GM18508 (cell line): ENCODE measurements around the gene UCP1.

Experiments
- ATAC-seq: cut with Tn5 transposase; IDR thresholded peaks from one replicate; pipeline ENCODE4 v1.9.1; 2021; ENCODE audit warnings: moderate number of reproducible peaks; ENCODE audit not compliant: insufficient read depth, unreplicated experiment

UCP1 gene

GRCh38 chr4:140568507-140569306 is at the start of gene UCP1:
TSS of gene UCP1 (minus strand) at chr4:140568961. CDS start at chr4:140568729, 232 bp downstream.
- no peak for ATAC-seq

- ATAC-seq, result no peak
Observed at GRCh38 chr4:140617499-140618248, 48.9 kb upstream of the UCP1 start.

GRCh38 chr4:140615451-140615850 is 46.7 kb upstream of the UCP1 start:
- no peak for ATAC-seq

- ATAC-seq, result no peak
Observed at GRCh38 chr4:140612357-140612756, 43.6 kb upstream of the UCP1 start.

- no peak for ATAC-seq
Observed at GRCh38 chr4:140611854-140612253, 43.1 kb upstream of the UCP1 start.

- ATAC-seq, result peak; percentile 85
Observed at GRCh38 chr4:140609548-140610425, 41.0 kb upstream of the UCP1 start.

- ATAC-seq, result no peak
Observed at GRCh38 chr4:140607852-140608251, 39.1 kb upstream of the UCP1 start.

- no peak for ATAC-seq
Observed at GRCh38 chr4:140604544-140604943, 35.8 kb upstream of the UCP1 start.

GRCh38 chr4:140603286-140603685 is 34.5 kb upstream of the UCP1 start:
- ATAC-seq, result no peak

GRCh38 chr4:140602714-140603113 is 34.0 kb upstream of the UCP1 start:
- no peak for ATAC-seq

- ATAC-seq, result no peak
Observed at GRCh38 chr4:140600408-140600807, 31.6 kb upstream of the UCP1 start.

- ATAC-seq, result no peak
Observed at GRCh38 chr4:140595065-140595464, 26.3 kb upstream of the UCP1 start.

- no peak for ATAC-seq
Observed at GRCh38 chr4:140584439-140584838, 15.7 kb upstream of the UCP1 start.

GRCh38 chr4:140581078-140581477 is 12.3 kb upstream of the UCP1 start:
- no peak for ATAC-seq

- ATAC-seq, result no peak
Observed at GRCh38 chr4:140579278-140579677, 10.5 kb upstream of the UCP1 start.

GRCh38 chr4:140575489-140575888 is 6.7 kb upstream of the UCP1 start:
- ATAC-seq, result no peak

- ATAC-seq, result no peak
Observed at GRCh38 chr4:140571620-140572019, 2.9 kb upstream of the UCP1 start.

- ATAC-seq, result no peak
Observed at GRCh38 chr4:140569307-140569638, 512 bp upstream of the UCP1 start.

- no peak for ATAC-seq
Observed at GRCh38 chr4:140559696-140560095, 9.1 kb downstream of the UCP1 start.

- no peak for ATAC-seq
Observed at GRCh38 chr4:140557831-140558435, 10.8 kb downstream of the UCP1 start.
